SIG-M5 (cell line): ENCODE data around the gene POM121L2.
"Not testable (repeated sequence)": the region's sequence is repeated elsewhere in the genome, so short reads cannot be mapped to it uniquely, and the experiment has no call there.

ENCODE experiments used
- DNase-seq: peaks from one replicate; lab custom pipeline; 2025; lab: John Stamatoyannopoulos, UW

Gene POM121L2

GRCh38 chr6:27293436-27294098, 18.5 kb downstream of the POM121L2 start:
- no peak for DNase-seq

GRCh38 chr6:27290850-27291208, 21.2 kb downstream of the POM121L2 start:
- DNase-seq = no peak

GRCh38 chr6:27290065-27290849, 21.8 kb downstream of the POM121L2 start:
- no peak for DNase-seq

GRCh38 chr6:27288136-27289044, 23.7 kb downstream of the POM121L2 start:
- no peak for DNase-seq

- no peak for DNase-seq
Measured at GRCh38 chr6:27287751-27288135, 24.3 kb downstream of the POM121L2 start.

- no peak for DNase-seq
Measured at GRCh38 chr6:27286141-27286540, 25.9 kb downstream of the POM121L2 start.

- DNase-seq = no peak
Measured at GRCh38 chr6:27283279-27283678, 28.8 kb downstream of the POM121L2 start.

GRCh38 chr6:27281569-27281968, 30.5 kb downstream of the POM121L2 start:
- no peak for DNase-seq

- DNase-seq = no peak
Measured at GRCh38 chr6:27281105-27281539, 31.0 kb downstream of the POM121L2 start.

- no peak for DNase-seq
Measured at GRCh38 chr6:27280540-27281000, 31.5 kb downstream of the POM121L2 start.

- DNase-seq = no peak
Measured at GRCh38 chr6:27280064-27280539, 32.0 kb downstream of the POM121L2 start.

GRCh38 chr6:27279513-27280063, 32.5 kb downstream of the POM121L2 start:
- no peak for DNase-seq

- DNase-seq = no peak
Measured at GRCh38 chr6:27275025-27275956, 36.8 kb downstream of the POM121L2 start.

- DNase-seq = no peak
Measured at GRCh38 chr6:27273783-27274182, 38.3 kb downstream of the POM121L2 start.

GRCh38 chr6:27268803-27269202, 43.3 kb downstream of the POM121L2 start:
- no peak for DNase-seq

- DNase-seq = no peak
Measured at GRCh38 chr6:27267857-27268434, 44.1 kb downstream of the POM121L2 start.

GRCh38 chr6:27267003-27267402, 45.1 kb downstream of the POM121L2 start:
- DNase-seq = not testable (repeated sequence)

- DNase-seq = no peak
Measured at GRCh38 chr6:27263886-27264285, 48.2 kb downstream of the POM121L2 start.

GRCh38 chr6:27260836-27261375, 51.2 kb downstream of the POM121L2 start:
- DNase-seq = no peak

- no peak for DNase-seq
Measured at GRCh38 chr6:27260369-27260768, 51.7 kb downstream of the POM121L2 start.
